Uterus (tissue), 4 donors: Measurements from ENCODE around the gene OPTN. TPM values are rescaled to one million over a fixed set of nuclear protein-coding genes. Genes with fewer than 3 reads are reported as not detected.
"Not testable (repeated sequence)": the region's sequence is repeated elsewhere in the genome, so short reads cannot be mapped to it uniquely, and the experiment has no call there.

ENCODE experiments used
- DNase-seq, 2 donors: peaks; one replicate each; pipeline ENCODE4 v3.0.0-alpha.2; 2019 to 2020
- H3K27ac ChIP-seq, 2 donors: fragments of 200-600 bp; sonication (generic); 1 replicate in 1 of 2; 2 replicates in 1 of 2; pipeline ENCODE4 v1.5.1; 2016 to 2018
- H3K27me3 ChIP-seq, 2 donors: fragments of 200-600 bp; sonication (generic); one replicate each; pipeline ENCODE4 v1.5.1; 2018 to 2019; ENCODE audit warnings: control low read depth in 1 of 2
- H3K36me3 ChIP-seq, 2 donors: fragments of 200-600 bp; sonication (generic); one replicate each; pipeline ENCODE4 v1.5.1; 2019; ENCODE audit warnings: control low read depth in 1 of 2
- H3K4me1 ChIP-seq, 2 donors: fragments of 200-600 bp; sonication (generic); one replicate each; pipeline ENCODE4 v1.5.1; 2018 to 2019; ENCODE audit warnings: control low read depth in 1 of 2
- H3K4me3 ChIP-seq, 2 donors: fragments of 200-600 bp; sonication (generic); 1 replicate in 1 of 2; 2 replicates in 1 of 2; pipeline ENCODE4 v1.5.1; 2018 to 2019; ENCODE audit warnings: mild to moderate bottlenecking in 1 of 2
- H3K9me3 ChIP-seq, 2 donors: fragments of 200-600 bp; sonication (generic); one replicate each; pipeline ENCODE4 v1.5.1; 2019; ENCODE audit warnings: control low read depth in 1 of 2
- POLR2A ChIP-seq, 2 donors: fragments of 450-650 bp; IDR thresholded peaks; one replicate each; pipeline ENCODE4 v1.6.1; 2016; ENCODE audit warnings: antibody characterized with exemption in 2 of 2, mild to moderate bottlenecking in 1 of 2, moderate library complexity in 1 of 2
- intact Hi-C: fragments of 100-400 bp; cut with DNase I; formaldehyde crosslinking; loops from one replicate; pipeline ENCODE4 v1.15.1; 2023; ENCODE audit warnings: low total_unique reads
- total RNA-seq, 4 donors: library from RNA; depleted of rRNA in 3 of 4; stranded (reverse); fragments of >200 nt in 3 of 4; gene quantifications; one replicate each; pipeline versions ENCODE4 v1.1.0 to v1.2.4, GENCODE V29; 2014 to 2023
- TF ChIP-seq, protein P1 (sequence below), 4 experiments: fragments of 200-600 bp in 2 of 4; fragments of 450-650 bp in 2 of 4; sonication (generic) in 2 of 4; IDR thresholded peaks; one replicate each; pipeline ENCODE4 v1.5.1; 2016 to 2019; ENCODE audit warnings: antibody characterized with exemption in 4 of 4, mild to moderate bottlenecking in 2 of 4, moderate library complexity in 1 of 4
- donor health status: DM: yes; HTN: yes; CAD: no.

The OPTN gene
- total RNA-seq = 10 to 100 TPM; 28.3 to 68.3 (median 38.1) TPM

DNA sequence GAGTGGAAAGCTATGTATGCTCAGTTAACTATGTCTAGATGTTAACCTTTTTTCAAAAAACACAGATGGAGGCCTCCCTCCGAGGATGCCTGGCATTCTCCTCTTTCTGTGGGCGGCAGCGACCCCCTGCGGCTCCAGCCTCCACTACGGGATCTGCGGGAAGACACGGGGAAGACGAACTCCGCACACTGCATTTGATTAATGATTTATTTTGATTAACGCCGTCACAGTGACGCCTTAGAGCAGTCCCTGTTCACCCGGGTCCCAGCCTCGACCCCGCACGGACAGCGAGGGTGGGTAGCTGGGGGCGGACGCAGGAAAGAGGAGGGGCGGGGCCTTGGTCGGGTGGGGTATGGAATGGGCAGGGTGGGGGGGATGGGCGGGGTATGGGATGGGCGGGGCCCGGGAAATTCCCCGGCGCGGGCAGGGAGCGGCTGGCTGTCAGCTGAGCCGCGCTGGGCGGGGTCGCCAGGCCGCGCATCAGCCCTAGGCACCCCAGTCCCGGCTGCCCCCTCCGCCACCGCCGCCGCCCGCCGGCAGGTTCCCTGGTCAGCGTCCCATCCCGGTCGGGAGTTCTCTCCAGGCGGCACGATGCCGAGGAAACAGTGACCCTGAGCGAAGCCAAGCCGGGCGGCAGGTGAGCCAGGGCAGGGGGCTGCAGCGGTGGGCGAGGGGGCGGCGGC is at the start of gene OPTN:
Gene OPTN (plus strand): TSS at position 498 of the 683 bp plus-strand sequence. CDS start 8,960 bp downstream, outside the sequence.
- TF ChIP-seq, protein P1, sequence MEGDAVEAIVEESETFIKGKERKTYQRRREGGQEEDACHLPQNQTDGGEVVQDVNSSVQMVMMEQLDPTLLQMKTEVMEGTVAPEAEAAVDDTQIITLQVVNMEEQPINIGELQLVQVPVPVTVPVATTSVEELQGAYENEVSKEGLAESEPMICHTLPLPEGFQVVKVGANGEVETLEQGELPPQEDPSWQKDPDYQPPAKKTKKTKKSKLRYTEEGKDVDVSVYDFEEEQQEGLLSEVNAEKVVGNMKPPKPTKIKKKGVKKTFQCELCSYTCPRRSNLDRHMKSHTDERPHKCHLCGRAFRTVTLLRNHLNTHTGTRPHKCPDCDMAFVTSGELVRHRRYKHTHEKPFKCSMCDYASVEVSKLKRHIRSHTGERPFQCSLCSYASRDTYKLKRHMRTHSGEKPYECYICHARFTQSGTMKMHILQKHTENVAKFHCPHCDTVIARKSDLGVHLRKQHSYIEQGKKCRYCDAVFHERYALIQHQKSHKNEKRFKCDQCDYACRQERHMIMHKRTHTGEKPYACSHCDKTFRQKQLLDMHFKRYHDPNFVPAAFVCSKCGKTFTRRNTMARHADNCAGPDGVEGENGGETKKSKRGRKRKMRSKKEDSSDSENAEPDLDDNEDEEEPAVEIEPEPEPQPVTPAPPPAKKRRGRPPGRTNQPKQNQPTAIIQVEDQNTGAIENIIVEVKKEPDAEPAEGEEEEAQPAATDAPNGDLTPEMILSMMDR (IDR thresholded peaks at IDR 0.05) = peak; percentile 60 to 77 (median 72)
- TF ChIP-seq POLR2A (IDR thresholded peaks at IDR 0.05) = peak; percentile 41 to 56
- H3K36me3 ChIP-seq = no peaks in the 10 kb centered on the region
- H3K4me3 ChIP-seq = peak within 1 kb of the TSS; percentile 54 to 59
- peak within 1 kb of the TSS; percentile 88 to 94 for H3K27ac ChIP-seq
- no peaks in the 10 kb centered on the region for H3K4me1 ChIP-seq
- intact Hi-C loops = no loop called here
- no peaks in the 10 kb centered on the region for H3K27me3 ChIP-seq
- peak; percentile 79 for DNase-seq
- H3K9me3 ChIP-seq = no peaks in the 10 kb centered on the region

DNA sequence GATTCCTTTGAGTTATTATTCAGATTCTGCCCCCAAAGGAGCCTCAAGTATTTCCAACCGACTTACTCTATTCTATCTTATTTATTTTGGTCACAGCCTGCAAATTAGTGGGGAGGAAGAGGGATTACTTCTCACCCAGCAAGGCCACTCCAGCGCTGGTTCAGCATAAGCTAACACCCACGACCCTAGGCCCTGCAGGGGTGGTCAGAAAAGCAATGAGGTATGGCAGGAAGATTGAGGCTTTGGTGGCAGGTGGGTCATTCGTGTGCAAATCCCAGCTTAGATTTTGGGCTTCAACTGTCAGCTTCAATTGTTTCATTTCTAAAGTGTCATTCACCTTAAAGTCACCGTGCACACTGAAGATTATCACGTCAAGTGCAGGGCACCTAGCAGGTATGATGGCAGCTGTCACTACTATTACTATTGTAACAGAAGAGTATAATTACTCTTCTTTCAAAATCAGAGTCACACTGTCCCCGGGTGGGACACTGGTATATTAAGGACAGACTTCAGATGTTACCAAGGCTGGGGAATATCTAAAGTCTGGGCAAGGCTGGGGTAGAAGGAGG is 48.8 kb upstream of the OPTN start:
- no peaks in the 10 kb centered on the region for H3K9me3 ChIP-seq
- H3K4me3 ChIP-seq = no peak overlapping the region
- no peak for DNase-seq
- H3K4me1 ChIP-seq = no peaks in the 10 kb centered on the region
- H3K27me3 ChIP-seq = no peaks in the 10 kb centered on the region
- H3K36me3 ChIP-seq = no peaks in the 10 kb centered on the region
- intact Hi-C loops = no loop called here
- TF ChIP-seq, protein P1 (IDR thresholded peaks at IDR 0.05) = no peak
- TF ChIP-seq POLR2A (IDR thresholded peaks at IDR 0.05) = no peak
- H3K27ac ChIP-seq = no peak overlapping the region

DNA sequence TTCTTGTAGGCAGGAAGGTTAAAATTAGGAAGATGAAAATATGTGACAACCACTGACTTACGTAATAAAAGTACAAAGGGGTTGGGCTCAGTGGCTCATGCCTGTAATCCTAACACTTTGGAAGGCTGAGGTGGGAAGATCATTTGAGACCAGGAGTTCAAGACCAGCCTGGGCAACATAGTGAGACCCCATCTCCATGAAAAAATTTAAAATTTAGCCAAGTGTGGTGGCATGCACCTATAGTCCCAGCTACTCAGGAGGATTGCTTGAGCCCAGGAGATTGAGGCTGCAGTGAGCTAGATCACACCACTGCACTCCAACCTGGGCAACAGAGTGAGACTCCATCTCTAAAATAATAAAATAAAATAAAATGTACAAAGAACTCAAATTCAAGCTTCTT is 46.8 kb upstream of the OPTN start:
- H3K9me3 ChIP-seq, DNase-seq, H3K27ac ChIP-seq, H3K36me3 ChIP-seq, H3K4me1 ChIP-seq, intact Hi-C loops, H3K27me3 ChIP-seq, H3K4me3 ChIP-seq: not testable (repeated sequence)

DNA sequence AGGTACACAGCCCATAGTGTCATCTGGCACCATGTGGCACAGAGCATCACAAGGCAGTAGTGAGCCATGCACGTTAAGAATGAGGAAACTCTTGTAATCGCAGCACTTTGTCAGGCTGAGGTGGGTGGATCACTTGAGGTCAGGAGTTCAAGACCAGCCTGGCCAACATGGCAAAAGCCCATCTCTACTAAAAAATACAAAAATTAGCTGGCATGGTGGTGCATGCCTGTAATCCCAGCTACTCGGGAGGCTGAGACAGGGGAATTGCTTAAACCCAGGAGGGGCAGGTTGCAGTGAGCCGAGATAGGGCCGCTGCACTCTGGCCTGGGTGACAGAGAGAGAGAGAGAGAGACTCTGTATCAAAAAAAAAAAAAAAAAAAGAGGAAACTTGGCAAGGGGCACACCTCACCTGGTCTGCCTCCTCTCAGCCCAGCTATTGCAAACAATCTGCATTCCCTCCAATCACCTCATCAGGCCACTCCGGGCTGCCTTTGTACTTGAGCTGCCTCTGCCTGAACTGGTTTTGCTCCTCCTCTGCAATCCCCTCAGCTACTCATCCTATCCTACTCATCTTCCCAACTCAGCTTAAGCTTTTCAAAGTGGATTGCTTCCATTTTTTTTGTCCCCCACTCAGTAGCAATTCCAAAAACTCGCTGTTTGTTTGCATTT is 46.0 kb upstream of the OPTN start:
- no peaks in the 10 kb centered on the region for H3K9me3 ChIP-seq
- no peak overlapping the region for H3K27ac ChIP-seq
- no peak overlapping the region for H3K4me3 ChIP-seq
- TF ChIP-seq, protein P1 (IDR thresholded peaks at IDR 0.05) = no peak
- TF ChIP-seq POLR2A (IDR thresholded peaks at IDR 0.05) = no peak
- H3K4me1 ChIP-seq = no peaks in the 10 kb centered on the region
- no peak for DNase-seq
- intact Hi-C loops = no loop called here
- H3K27me3 ChIP-seq = no peaks in the 10 kb centered on the region
- no peaks in the 10 kb centered on the region for H3K36me3 ChIP-seq

DNA sequence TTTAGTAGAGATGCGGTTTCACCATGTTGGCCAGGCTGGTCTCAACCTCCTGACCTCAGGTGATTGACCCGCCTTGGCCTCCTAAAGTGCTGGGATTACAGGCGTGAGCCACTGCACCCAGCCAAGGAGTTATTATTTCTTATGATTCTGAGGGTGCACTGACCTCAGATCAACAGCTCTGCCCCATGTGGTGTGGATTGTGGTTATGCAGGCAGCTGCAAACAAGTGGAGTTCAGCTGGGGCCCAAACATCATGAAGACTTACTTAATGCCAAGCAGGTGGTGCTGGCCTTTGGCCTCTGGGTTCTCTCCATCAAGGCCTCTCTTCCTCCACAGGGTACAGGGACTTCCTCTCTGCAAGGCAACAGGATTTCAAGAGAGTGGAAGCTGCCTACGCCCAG is 45.1 kb upstream of the OPTN start:
- Histone ChIP-seq H3K4me1 (no peaks in the 10 kb centered on the region), H3K9me3 (no peaks in the 10 kb centered on the region), H3K4me3 (no peak overlapping the region), H3K36me3 (no peaks in the 10 kb centered on the region), H3K27ac (no peak overlapping the region), H3K27me3 (no peaks in the 10 kb centered on the region)
- peak in 1 of 2 donors; percentile 27 for DNase-seq
- TF ChIP-seq, protein P1 (IDR thresholded peaks at IDR 0.05) = no peak
- TF ChIP-seq POLR2A (IDR thresholded peaks at IDR 0.05) = no peak
- intact Hi-C loops = no loop called here
